C4-2B (cell line): ENCODE measurements around the gene DNAJC7.
A peak's percentile ranks its signal among the peaks of the same experiment; 100 is the strongest.
"Not testable (repeated sequence)": the region's sequence is repeated elsewhere in the genome, so short reads cannot be mapped to it uniquely, and the experiment has no call there.

Source experiments
- H3K27ac ChIP-seq: fragments of 450-650 bp; 2 replicates; pipeline ENCODE4 v1.5.1; 2017
- ZFX ChIP-seq: fragments of 450-650 bp; IDR thresholded peaks from 2 replicates; pipeline ENCODE4 v1.6.1; 2017
- TF ChIP-seq, protein P1 (sequence below): fragments of 450-650 bp; conservative IDR thresholded peaks from 2 replicates; pipeline ENCODE4 v1.5.1; 2017; ENCODE audit warnings: mild to moderate bottlenecking

DNAJC7 gene

DNA sequence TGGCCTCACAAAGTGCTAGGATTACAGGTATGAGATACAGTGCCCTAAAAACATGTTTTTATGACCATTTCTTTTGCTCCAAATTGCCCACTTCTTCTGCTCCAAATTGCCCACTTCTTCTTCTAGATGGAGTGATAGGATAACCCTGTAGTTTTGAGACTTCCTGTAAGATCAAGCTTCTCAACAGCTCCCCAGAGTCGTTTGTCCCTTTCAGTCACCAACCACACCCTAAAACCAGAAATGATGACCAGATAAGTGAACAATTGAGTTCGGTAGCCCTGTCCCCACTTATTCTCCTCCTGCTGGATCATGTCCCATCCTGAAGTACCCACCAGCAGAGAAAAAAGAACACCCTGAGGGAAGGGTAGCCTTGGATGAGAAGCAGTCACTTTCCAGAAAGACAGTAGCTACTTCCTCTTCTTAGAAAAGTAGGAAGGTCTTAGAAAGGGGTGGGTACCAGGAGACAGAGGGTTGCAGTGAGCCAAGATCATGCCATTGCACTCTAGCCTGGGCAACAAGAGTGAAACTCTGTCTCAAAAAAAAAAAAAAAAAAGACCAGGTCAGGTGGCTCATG lies 84.3 kb downstream of the DNAJC7 start:
- no peak for TF ChIP-seq ZFX
- TF ChIP-seq, protein P1, sequence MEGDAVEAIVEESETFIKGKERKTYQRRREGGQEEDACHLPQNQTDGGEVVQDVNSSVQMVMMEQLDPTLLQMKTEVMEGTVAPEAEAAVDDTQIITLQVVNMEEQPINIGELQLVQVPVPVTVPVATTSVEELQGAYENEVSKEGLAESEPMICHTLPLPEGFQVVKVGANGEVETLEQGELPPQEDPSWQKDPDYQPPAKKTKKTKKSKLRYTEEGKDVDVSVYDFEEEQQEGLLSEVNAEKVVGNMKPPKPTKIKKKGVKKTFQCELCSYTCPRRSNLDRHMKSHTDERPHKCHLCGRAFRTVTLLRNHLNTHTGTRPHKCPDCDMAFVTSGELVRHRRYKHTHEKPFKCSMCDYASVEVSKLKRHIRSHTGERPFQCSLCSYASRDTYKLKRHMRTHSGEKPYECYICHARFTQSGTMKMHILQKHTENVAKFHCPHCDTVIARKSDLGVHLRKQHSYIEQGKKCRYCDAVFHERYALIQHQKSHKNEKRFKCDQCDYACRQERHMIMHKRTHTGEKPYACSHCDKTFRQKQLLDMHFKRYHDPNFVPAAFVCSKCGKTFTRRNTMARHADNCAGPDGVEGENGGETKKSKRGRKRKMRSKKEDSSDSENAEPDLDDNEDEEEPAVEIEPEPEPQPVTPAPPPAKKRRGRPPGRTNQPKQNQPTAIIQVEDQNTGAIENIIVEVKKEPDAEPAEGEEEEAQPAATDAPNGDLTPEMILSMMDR = no peak
- H3K27ac ChIP-seq = no peak overlapping the region

GRCh38 chr17:41931715-41932114 lies 85.5 kb downstream of the DNAJC7 start:
- H3K27ac ChIP-seq = not testable (repeated sequence)

DNA sequence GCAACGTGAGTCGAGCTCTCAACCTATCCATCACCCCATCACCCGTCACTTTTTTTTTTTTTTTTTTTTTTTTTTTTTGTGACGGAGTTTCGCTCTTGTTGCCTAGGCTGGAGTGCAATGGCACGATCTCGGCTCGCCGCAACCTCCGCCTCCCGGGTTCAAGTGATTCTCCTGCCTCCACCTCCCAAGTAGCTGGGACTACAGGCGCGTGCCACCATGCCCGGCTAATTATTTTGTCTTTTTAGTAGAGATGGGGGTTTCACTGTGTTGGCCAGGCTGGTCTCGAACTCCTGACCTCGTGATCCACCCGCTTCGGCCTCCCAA lies 86.4 kb downstream of the DNAJC7 start:
- H3K27ac ChIP-seq = peak overlapping the region; percentile 66

DNA sequence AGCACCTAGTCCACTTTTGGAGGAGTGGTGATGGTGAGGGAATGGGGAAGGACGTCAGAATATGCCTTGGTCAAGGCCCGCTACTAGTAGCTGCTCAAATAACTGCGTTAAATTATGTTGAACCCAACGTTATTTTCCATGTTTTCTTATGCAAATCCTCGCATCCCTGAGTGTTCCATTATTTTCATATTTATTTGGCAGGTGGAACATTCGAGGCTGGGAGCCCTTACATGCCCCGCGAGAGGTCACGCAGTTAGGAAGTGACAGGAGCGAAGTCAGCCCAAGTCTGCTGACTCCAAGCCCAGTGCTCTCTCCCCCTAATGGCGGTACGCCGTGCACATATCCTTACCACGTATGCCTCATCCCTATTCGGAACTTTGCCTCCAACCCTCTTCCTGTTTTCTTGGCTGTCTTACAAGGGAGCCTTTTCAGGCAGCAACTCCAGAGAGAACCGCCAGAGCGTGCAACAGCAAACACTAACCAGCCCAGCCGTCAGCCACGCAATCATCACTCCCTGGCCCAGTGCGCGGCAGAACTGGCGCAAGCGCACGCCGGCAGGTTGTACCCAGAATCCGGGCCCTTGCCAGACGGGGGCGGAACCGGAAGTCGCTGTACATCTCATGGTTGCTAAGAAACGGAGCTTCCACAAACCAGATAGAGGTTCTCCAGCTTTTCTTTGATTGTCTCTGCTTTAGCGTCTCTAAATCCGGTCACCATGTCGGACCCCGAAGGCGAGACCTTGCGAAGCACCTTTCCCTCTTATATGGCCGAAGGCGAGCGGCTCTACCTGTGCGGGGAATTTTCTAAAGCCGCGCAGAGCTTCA lies 87.0 kb downstream of the DNAJC7 start, which contains the start of gene ODAD4:
ODAD4 (plus strand) TSS at position 609 of the 824 bp plus-strand sequence; CDS start at position 716, 107 bp downstream.
- H3K27ac ChIP-seq = peak within 1 kb of the TSS; percentile 66
- TF ChIP-seq ZFX = no peak
- TF ChIP-seq, protein P1 = no peak; the same call in 1 of the 2 replicates

GRCh38 chr17:41928693-41929251 lies 88.5 kb downstream of the DNAJC7 start:
- peak overlapping the region; percentile 49 for H3K27ac ChIP-seq
- TF ChIP-seq, protein P1 = no peak
- TF ChIP-seq ZFX = no peak
